ENCODE results near the gene LRFN3.

The LRFN3 gene

DNA sequence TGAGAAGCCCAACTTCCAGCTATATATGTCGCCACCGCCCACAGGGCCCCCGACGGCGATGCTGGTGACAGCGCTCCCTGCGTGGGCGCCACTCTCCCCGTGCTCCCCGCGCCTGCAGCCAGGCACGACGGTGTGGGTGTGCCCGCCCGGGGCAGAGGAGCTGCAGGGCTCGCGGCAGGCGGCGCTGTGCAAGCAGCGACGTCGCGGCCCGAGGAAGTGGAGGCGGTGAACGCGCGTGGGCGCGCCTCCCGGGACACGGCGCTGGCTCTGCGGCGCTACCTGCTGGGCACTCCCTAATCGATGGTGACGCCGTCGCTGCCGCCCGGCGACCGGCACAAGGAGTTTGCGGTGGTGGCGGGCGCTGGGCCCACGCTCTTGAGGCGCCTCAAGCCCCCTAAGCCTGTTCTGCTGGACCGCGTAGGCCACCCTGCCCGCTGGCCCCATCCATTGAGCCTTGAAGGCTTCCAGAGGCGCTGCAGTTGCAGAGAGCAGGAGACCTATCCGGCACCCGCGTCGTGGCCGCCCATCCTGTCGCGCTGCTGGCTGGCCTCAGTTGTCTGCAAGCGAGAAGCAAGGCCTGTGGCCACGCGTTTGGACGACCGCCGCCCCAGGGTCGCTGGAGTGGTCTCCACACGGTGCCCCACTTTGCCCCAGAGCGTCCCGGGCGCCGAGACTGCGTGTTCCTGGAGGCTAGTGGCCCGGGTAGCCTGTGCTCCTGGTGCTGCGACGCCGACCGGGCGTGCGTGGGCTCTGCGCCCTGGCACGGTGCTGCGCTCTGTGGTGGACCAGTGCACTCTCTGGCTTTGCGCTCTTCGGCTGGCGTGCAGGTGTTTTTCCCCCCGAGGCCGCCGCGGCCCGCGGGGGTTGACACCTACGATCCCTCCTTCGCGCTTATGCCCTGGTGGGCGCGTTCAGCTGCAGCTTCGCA, 23.1 kb downstream of the LRFN3 start:
- no peak for DNase-seq (ENCODE audit: low read depth)
- H3K4me3 ChIP-seq (ENCODE audit: low read depth, low read length) = no peak overlapping the region
- TF ChIP-seq, protein P1, sequence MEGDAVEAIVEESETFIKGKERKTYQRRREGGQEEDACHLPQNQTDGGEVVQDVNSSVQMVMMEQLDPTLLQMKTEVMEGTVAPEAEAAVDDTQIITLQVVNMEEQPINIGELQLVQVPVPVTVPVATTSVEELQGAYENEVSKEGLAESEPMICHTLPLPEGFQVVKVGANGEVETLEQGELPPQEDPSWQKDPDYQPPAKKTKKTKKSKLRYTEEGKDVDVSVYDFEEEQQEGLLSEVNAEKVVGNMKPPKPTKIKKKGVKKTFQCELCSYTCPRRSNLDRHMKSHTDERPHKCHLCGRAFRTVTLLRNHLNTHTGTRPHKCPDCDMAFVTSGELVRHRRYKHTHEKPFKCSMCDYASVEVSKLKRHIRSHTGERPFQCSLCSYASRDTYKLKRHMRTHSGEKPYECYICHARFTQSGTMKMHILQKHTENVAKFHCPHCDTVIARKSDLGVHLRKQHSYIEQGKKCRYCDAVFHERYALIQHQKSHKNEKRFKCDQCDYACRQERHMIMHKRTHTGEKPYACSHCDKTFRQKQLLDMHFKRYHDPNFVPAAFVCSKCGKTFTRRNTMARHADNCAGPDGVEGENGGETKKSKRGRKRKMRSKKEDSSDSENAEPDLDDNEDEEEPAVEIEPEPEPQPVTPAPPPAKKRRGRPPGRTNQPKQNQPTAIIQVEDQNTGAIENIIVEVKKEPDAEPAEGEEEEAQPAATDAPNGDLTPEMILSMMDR (IDR thresholded peaks at IDR 0.05; ENCODE audit: insufficient read depth, low read depth, low read length, missing control alignments) = peak; percentile 19

DNA sequence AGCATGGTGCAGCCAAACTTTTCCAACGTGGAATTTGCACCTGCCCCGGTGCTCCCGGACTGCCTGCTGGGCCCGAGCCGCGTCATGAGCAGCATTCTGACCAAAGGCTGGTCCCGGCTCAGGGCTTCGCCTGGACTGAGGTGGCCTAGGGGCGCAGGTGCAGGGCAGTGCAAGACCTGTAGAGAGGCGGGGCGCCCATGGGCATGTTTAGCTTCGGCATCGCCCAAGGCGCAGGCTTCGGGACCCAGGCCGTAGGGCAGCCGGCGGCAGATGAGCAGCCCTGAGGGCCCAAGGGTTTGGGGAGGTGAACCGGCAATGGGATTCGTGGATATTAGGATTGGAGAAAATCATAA, 23.8 kb downstream of the LRFN3 start:
- TF ChIP-seq, protein P1 (IDR thresholded peaks at IDR 0.05; ENCODE audit: insufficient read depth, low read depth, low read length, missing control alignments) = no peak
- H3K4me3 ChIP-seq (ENCODE audit: low read depth, low read length) = no peak overlapping the region
- DNase-seq (ENCODE audit: low read depth) = no peak

DNA sequence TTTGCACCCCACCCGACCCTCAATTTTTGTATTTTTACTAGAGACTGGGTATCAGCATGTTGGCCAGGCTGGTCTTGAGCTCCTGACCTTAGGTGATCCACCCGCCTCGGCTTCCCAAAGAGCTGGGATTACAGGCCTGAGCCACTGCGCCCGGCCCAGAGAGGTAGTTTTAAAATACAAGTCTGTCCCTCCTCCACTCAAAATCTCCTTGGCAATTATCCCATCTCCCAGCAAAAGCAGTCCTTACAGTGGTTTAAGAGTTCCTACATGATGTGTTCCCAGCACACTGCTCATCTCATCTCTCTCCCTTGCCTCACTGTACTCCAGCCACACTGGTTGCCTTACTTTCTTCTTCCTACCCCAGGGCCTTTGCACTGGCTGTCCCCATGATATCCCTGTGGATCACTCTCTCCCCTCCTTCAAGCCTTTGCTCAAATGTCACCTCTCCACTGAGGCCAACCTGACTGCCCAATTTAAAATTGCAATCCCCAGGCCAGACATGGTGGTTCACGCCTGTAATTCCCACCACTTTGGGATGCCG, 24.3 kb downstream of the LRFN3 start:
- TF ChIP-seq, protein P1 (IDR thresholded peaks at IDR 0.05; ENCODE audit: insufficient read depth, low read depth, low read length, missing control alignments) = no peak
- H3K4me3 ChIP-seq (ENCODE audit: low read depth, low read length) = no peak overlapping the region
- DNase-seq (ENCODE audit: low read depth) = no peak

DNA sequence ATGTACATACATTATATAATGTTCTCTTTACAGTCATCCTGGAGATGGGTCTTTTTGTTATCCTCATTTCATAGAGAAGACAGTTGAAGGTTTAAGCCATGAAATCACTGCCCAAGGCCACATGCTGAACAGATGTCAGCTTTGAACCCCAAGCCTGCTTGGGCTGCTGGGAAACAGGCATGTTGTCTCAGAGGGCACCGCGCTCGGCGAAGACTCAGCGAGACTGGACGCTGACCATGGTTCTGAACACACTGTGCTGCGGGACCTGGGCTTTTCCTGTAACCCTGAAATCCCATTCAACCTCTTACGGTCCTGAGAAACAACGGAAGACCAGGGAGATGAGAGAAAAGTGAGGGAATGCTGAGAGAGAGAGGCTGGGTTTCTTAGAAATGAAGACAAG, 27.3 kb downstream of the LRFN3 start:
- peak; percentile 31 for DNase-seq (ENCODE audit: low read depth)
- TF ChIP-seq, protein P1 (IDR thresholded peaks at IDR 0.05; ENCODE audit: insufficient read depth, low read depth, low read length, missing control alignments) = no peak

DNA sequence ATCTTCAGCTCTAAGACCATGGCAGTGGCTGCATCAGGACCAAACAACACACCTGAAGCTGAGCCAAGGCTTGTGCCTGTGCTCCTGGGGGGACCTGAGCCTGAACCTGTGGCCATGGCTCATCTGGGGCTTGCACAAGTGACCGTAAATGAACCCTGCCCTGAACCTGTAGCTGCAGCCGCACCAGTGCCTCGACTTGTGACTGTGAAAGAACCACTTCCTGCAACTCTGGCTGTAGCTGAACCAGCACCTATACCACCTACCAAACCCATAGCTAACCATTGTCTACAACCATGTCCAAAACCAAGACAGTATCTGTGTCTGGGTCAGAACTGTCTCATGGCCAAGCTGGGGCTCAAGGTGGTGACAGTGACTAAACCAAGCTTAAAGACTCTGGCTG, 30.6 kb downstream of the LRFN3 start:
- TF ChIP-seq, protein P1 (IDR thresholded peaks at IDR 0.05; ENCODE audit: insufficient read depth, low read depth, low read length, missing control alignments) = no peak
- no peak overlapping the region for H3K4me3 ChIP-seq (ENCODE audit: low read depth, low read length)
- DNase-seq (ENCODE audit: low read depth) = no peak

More for the DNA sequence above, 27.3 kb downstream of the LRFN3 start:
- no peak overlapping the region for H3K4me3 ChIP-seq (ENCODE audit: low read depth, low read length)

DNA sequence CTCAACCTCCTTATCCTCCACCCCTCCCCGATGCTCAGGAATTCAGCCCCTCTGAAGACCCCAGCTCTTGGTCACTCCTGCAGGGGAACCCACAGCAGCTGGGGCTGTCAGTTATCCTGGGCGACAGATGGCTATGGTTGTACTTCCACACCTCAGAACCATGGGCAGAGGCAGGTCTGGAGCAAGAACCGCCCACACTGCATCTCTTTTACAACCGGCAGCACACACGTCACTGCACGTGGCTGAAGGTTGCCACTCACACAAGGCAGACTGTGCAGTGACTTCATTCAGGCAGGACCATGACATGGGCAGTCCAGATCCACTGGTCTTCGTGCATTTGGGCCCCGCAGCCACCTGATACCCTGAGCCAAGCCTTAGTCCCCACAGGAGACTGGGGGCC, 37.3 kb downstream of the LRFN3 start:
- H3K4me3 ChIP-seq (ENCODE audit: low read depth, low read length) = no peak overlapping the region
- DNase-seq (ENCODE audit: low read depth) = no peak
- TF ChIP-seq, protein P1 (IDR thresholded peaks at IDR 0.05; ENCODE audit: insufficient read depth, low read depth, low read length, missing control alignments) = no peak

All from GM12865 (cell line).